Subcutaneous abdominal adipose tissue (tissue), 5 donors: ENCODE measurements around the gene SRF.
A peak's percentile ranks its signal among the peaks of the same experiment; 100 is the strongest.

ENCODE experiments used
- H3K27ac ChIP-seq: one replicate; pipeline ENCODE4 v1.7.0; 2013; ENCODE audit warnings: low read depth, mild to moderate bottlenecking, inconsistent platforms, low read length, moderate library complexity
- H3K27me3 ChIP-seq, 5 donors: one replicate each; pipeline ENCODE4 v1.7.0; 2013; ENCODE audit warnings: low read length in 5 of 5, inconsistent platforms in 1 of 5; ENCODE audit not compliant: control insufficient read depth in 5 of 5, insufficient read depth in 4 of 5
- H3K36me3 ChIP-seq, 5 donors: one replicate each; pipeline ENCODE4 v1.7.0; 2013; ENCODE audit warnings: low read length in 5 of 5; ENCODE audit not compliant: control insufficient read depth in 5 of 5, insufficient read depth in 5 of 5
- H3K4me1 ChIP-seq, 5 donors: one replicate each; pipeline ENCODE4 v1.7.0; 2013; ENCODE audit warnings: low read length in 5 of 5, mild to moderate bottlenecking in 3 of 5, moderate library complexity in 1 of 5; ENCODE audit not compliant: control insufficient read depth in 5 of 5, insufficient read depth in 5 of 5
- H3K4me3 ChIP-seq, 5 donors: one replicate each; pipeline ENCODE4 v1.7.0; 2013; ENCODE audit warnings: low read length in 5 of 5, low read depth in 1 of 5
- H3K9ac ChIP-seq, 5 donors: one replicate each; pipeline ENCODE4 v1.7.0; 2013; ENCODE audit warnings: low read length in 5 of 5, mild to moderate bottlenecking in 4 of 5, moderate library complexity in 3 of 5
- H3K9me3 ChIP-seq, 5 donors: one replicate each; pipeline ENCODE4 v1.7.0; 2013; ENCODE audit warnings: low read length in 5 of 5; ENCODE audit not compliant: control insufficient read depth in 5 of 5
- donor health status: healthy.
- donor health status: healthy.
- donor health status: healthy.
- donor health status: healthy.
- donor health status: healthy.

SRF gene

GRCh38 chr6:43170931-43171706 is at the start of gene SRF:
Gene SRF, plus strand, starts transcription at chr6:43171269. Its CDS starts 388 bp downstream, at chr6:43171657.
- peaks cover 10 to 53% (median 41%) of the 10 kb centered on the region in 5 donors for H3K4me1 ChIP-seq
- H3K27me3 ChIP-seq: no peaks in the 10 kb centered on the region
- H3K4me3 ChIP-seq: peak within 1 kb of the TSS; percentile 74 to 95 (median 84)
- H3K9me3 ChIP-seq: no peaks in the 10 kb centered on the region
- H3K9ac ChIP-seq: peak within 1 kb of the TSS; percentile 84 to 91 (median 87)
- H3K36me3 ChIP-seq: peaks cover 0 to 12% (median 9%) of the 10 kb centered on the region in 5 donors
- H3K27ac ChIP-seq: peak within 1 kb of the TSS; percentile 92

DNA sequence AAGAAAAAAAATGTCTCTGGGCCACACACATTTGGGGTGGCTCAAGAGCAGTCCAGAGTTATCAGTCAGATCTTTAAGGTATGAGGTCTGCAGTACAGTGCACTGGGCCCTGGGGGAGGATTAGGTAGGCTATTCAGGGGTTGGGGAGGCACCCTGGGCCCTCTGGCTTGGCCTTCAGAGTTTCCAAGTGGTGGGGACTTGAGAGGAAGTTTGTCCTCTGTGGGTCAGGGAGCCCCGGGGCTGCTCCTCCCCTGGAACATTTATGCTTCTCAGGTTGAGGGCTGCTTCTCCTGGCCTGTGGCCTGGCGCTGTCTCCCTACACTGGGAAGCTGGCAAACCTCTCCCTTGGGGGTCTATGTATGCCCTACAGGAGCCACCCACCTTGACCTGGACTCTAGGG is 48.9 kb upstream of the SRF start:
- Histone ChIP-seq H3K9ac (no peak overlapping the region), H3K36me3 (no peaks in the 10 kb centered on the region), H3K27ac (peak overlapping the region; percentile 76), H3K4me3 (no peak overlapping the region), H3K27me3 (no peaks in the 10 kb centered on the region), H3K4me1 (peaks cover 6 to 38% (median 18%) of the 10 kb centered on the region in 5 donors), H3K9me3 (no peaks in the 10 kb centered on the region)

GRCh38 chr6:43123461-43124314 is 47.4 kb upstream of the SRF start:
- H3K36me3 ChIP-seq: no peaks in the 10 kb centered on the region
- H3K27me3 ChIP-seq: no peaks in the 10 kb centered on the region
- H3K4me1 ChIP-seq: peaks cover 6 to 43% (median 18%) of the 10 kb centered on the region in 5 donors
- no peak overlapping the region for H3K27ac ChIP-seq
- no peak overlapping the region for H3K4me3 ChIP-seq
- H3K9ac ChIP-seq: no peak overlapping the region
- no peaks in the 10 kb centered on the region for H3K9me3 ChIP-seq

GRCh38 chr6:43124481-43124880 is 46.6 kb upstream of the SRF start:
- no peaks in the 10 kb centered on the region for H3K9me3 ChIP-seq

DNA sequence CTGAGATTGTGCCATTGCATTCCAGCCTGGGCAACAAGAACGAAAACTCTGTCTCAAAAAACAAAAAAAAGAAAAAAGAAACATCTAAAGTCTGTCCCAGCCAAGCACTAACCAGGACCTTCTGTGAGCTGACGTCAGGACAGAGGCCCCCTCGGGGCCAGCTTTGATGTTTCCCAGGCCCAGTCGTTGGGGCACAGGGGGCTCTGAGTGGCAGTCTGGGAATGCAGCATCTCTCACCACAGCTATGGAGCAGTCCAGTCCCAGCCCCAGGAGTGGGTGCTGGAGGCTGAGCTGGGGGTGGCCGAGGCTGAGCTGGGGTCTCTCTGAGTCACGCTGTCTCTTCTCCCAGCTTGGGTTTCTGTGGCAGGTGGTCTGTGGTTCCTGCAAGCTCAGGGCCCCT is 46.0 kb upstream of the SRF start:
- Histone ChIP-seq H3K36me3 (no peaks in the 10 kb centered on the region), H3K9me3 (no peaks in the 10 kb centered on the region), H3K4me1 (peaks cover 6 to 42% (median 18%) of the 10 kb centered on the region in 5 donors), H3K27ac (no peak overlapping the region), H3K9ac (no peak overlapping the region), H3K4me3 (no peak overlapping the region), H3K27me3 (no peaks in the 10 kb centered on the region)

More at GRCh38 chr6:43124481-43124880, 46.6 kb upstream of the SRF start:
- no peaks in the 10 kb centered on the region for H3K36me3 ChIP-seq
- no peak overlapping the region for H3K4me3 ChIP-seq
- H3K4me1 ChIP-seq: peaks cover 6 to 43% (median 18%) of the 10 kb centered on the region in 5 donors
- no peak overlapping the region for H3K27ac ChIP-seq
- no peaks in the 10 kb centered on the region for H3K27me3 ChIP-seq
- no peak overlapping the region for H3K9ac ChIP-seq

GRCh38 chr6:43125555-43125954 is 45.5 kb upstream of the SRF start:
- Histone ChIP-seq H3K27ac (no peak overlapping the region), H3K4me3 (no peak overlapping the region), H3K9ac (no peak overlapping the region), H3K4me1 (peaks cover 6 to 38% (median 18%) of the 10 kb centered on the region in 5 donors), H3K27me3 (no peaks in the 10 kb centered on the region), H3K9me3 (no peaks in the 10 kb centered on the region), H3K36me3 (no peaks in the 10 kb centered on the region)

- no peaks in the 10 kb centered on the region for H3K27me3 ChIP-seq
- no peak overlapping the region for H3K27ac ChIP-seq
- H3K4me1 ChIP-seq: peaks cover 0 to 21% (median 6%) of the 10 kb centered on the region in 5 donors
Observed at GRCh38 chr6:43127180-43127579, 43.9 kb upstream of the SRF start.

DNA sequence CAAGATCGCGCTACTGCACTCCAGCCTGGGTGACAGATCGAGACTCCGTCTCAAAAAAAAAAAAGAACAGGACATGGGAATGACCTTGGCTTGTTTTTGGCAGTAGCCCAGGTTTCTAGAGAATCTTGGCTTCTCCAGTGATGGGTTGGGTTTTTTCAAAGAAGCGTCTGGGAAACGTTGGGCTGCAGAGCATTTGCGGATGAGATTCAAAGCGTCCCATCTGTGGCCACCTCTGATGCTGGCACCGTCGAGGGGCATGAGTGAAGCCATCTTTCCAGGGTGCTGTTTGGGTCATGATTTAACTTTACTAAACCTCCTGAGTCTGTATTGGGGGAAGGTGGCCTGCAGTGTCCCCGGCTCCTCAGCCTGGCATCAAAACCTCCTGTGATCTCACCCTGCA is 43.2 kb upstream of the SRF start:
- no peak overlapping the region for H3K4me3 ChIP-seq
- H3K9me3 ChIP-seq: no peaks in the 10 kb centered on the region
- H3K4me1 ChIP-seq: peaks cover 0 to 20% (median 6%) of the 10 kb centered on the region in 5 donors
- H3K27ac ChIP-seq: no peak overlapping the region
- no peak overlapping the region for H3K9ac ChIP-seq
- H3K27me3 ChIP-seq: no peaks in the 10 kb centered on the region
- H3K36me3 ChIP-seq: no peaks in the 10 kb centered on the region

More at GRCh38 chr6:43127180-43127579, 43.9 kb upstream of the SRF start:
- H3K9me3 ChIP-seq: no peaks in the 10 kb centered on the region
- H3K4me3 ChIP-seq: no peak overlapping the region
- H3K9ac ChIP-seq: no peak overlapping the region
- no peaks in the 10 kb centered on the region for H3K36me3 ChIP-seq

- Histone ChIP-seq H3K27me3 (no peaks in the 10 kb centered on the region), H3K9me3 (no peaks in the 10 kb centered on the region), H3K4me3 (no peak overlapping the region), H3K9ac (no peak overlapping the region), H3K4me1 (peaks cover 0 to 13% (median 1%) of the 10 kb centered on the region in 5 donors), H3K27ac (no peak overlapping the region), H3K36me3 (no peaks in the 10 kb centered on the region)
Observed at GRCh38 chr6:43128926-43129325, 42.1 kb upstream of the SRF start.
